ENCODE data around the gene RBPMS2.
A peak's percentile ranks its signal among the peaks of the same experiment; 100 is the strongest.

Gene RBPMS2

GRCh38 chr15:64705006-64705405 is 70.4 kb downstream of the RBPMS2 start:
- in situ Hi-C loops (cut with MboI; ENCODE audit: low pct_unique_long_range_greater_than_20kb, low sequenced_read_pairs) = no loop called here
- no peak for DNase-seq

GRCh38 chr15:64703632-64703959 is 71.8 kb downstream of the RBPMS2 start:
- in situ Hi-C loops (cut with MboI; ENCODE audit: low pct_unique_long_range_greater_than_20kb, low sequenced_read_pairs) = no loop called here
- DNase-seq = no peak

- in situ Hi-C loops (cut with MboI; ENCODE audit: low pct_unique_long_range_greater_than_20kb, low sequenced_read_pairs) = no loop called here
- peak; percentile 97 for DNase-seq
Measured at GRCh38 chr15:64702816-64703631, 72.4 kb downstream of the RBPMS2 start.

GRCh38 chr15:64701482-64702184 is 73.8 kb downstream of the RBPMS2 start:
- peak; percentile 58 for DNase-seq
- in situ Hi-C loops (cut with MboI; ENCODE audit: low pct_unique_long_range_greater_than_20kb, low sequenced_read_pairs) = no loop called here

- in situ Hi-C loops (cut with MboI; ENCODE audit: low pct_unique_long_range_greater_than_20kb, low sequenced_read_pairs) = no loop called here
- DNase-seq = no peak
Measured at GRCh38 chr15:64701051-64701450, 74.3 kb downstream of the RBPMS2 start.

- DNase-seq = no peak
- in situ Hi-C loops (cut with MboI; ENCODE audit: low pct_unique_long_range_greater_than_20kb, low sequenced_read_pairs) = no loop called here
Measured at GRCh38 chr15:64699751-64700388, 75.5 kb downstream of the RBPMS2 start.

- no peak for DNase-seq
- in situ Hi-C loops (cut with MboI; ENCODE audit: low pct_unique_long_range_greater_than_20kb, low sequenced_read_pairs) = no loop called here
Measured at GRCh38 chr15:64698823-64699222, 76.6 kb downstream of the RBPMS2 start.

GRCh38 chr15:64697911-64698369 is 77.4 kb downstream of the RBPMS2 start:
- in situ Hi-C loops (cut with MboI; ENCODE audit: low pct_unique_long_range_greater_than_20kb, low sequenced_read_pairs) = no loop called here
- no peak for DNase-seq

- DNase-seq = no peak
- in situ Hi-C loops (cut with MboI; ENCODE audit: low pct_unique_long_range_greater_than_20kb, low sequenced_read_pairs) = no loop called here
Measured at GRCh38 chr15:64696481-64696880, 78.9 kb downstream of the RBPMS2 start.

- DNase-seq = peak; percentile 100
- in situ Hi-C loops (cut with MboI; ENCODE audit: low pct_unique_long_range_greater_than_20kb, low sequenced_read_pairs) = no loop called here
Measured at GRCh38 chr15:64695561-64695992, 79.8 kb downstream of the RBPMS2 start.

GRCh38 chr15:64694816-64695215 is 80.6 kb downstream of the RBPMS2 start:
- no peak for DNase-seq
- in situ Hi-C loops (cut with MboI; ENCODE audit: low pct_unique_long_range_greater_than_20kb, low sequenced_read_pairs) = no loop called here

GRCh38 chr15:64693134-64693533 is 82.3 kb downstream of the RBPMS2 start:
- in situ Hi-C loops (cut with MboI; ENCODE audit: low pct_unique_long_range_greater_than_20kb, low sequenced_read_pairs) = no loop called here
- DNase-seq = peak; percentile 52

- in situ Hi-C loops (cut with MboI; ENCODE audit: low pct_unique_long_range_greater_than_20kb, low sequenced_read_pairs) = no loop called here
- DNase-seq = peak; percentile 82
Measured at GRCh38 chr15:64691896-64692565, 83.4 kb downstream of the RBPMS2 start.

- peak; percentile 46 for DNase-seq
- in situ Hi-C loops (cut with MboI; ENCODE audit: low pct_unique_long_range_greater_than_20kb, low sequenced_read_pairs) = no loop called here
Measured at GRCh38 chr15:64690578-64691296, 84.7 kb downstream of the RBPMS2 start.

GRCh38 chr15:64690008-64690407 is 85.4 kb downstream of the RBPMS2 start:
- no peak for DNase-seq

More at GRCh38 chr15:64690008-64690407, 85.4 kb downstream of the RBPMS2 start:
- in situ Hi-C loops (cut with MboI; ENCODE audit: low pct_unique_long_range_greater_than_20kb, low sequenced_read_pairs) = no loop called here
